MM.1S (cell line): ENCODE measurements around the gene ST13.

Experiments used
- EZH2 ChIP-seq: fragments of 300-600 bp; sonication (generic); optimal IDR thresholded peaks from 2 replicates; pipeline ENCODE3; 2017; ENCODE audit warnings: low read depth, mild to moderate bottlenecking, antibody characterized with exemption, low read length, mixed read lengths
- EZH2phosphoT487 ChIP-seq: fragments of 300-600 bp; sonication (generic); IDR thresholded peaks from 2 replicates; pipeline ENCODE4 v1.6.1; 2018; ENCODE audit warnings: antibody characterized with exemption, low read length
- TF ChIP-seq, protein P1 (sequence below): fragments of 300-600 bp; sonication (generic); IDR thresholded peaks from 2 replicates; pipeline ENCODE4 v1.5.1; 2016; ENCODE audit warnings: antibody characterized with exemption, low read length, mixed read lengths

DNA sequence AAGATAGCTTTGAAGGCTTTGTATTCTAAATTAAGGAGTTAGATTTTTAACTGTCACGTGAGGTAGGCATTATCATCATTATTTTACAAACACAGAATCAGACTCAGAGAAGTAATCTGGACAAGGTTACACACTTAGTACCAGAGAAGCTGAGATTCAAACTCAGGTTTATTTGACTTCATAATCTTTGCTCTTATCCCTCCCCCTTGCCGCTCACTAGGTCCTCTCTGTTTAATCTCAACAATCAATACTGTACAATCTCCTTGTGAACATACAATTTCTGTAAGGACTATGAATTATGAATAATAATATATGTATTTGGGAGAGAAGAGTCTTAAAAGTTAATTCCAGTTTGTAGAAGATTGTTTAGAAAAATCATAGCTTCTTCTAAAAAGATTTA, 10.7 kb upstream of the ST13 start:
- TF ChIP-seq, protein P1, sequence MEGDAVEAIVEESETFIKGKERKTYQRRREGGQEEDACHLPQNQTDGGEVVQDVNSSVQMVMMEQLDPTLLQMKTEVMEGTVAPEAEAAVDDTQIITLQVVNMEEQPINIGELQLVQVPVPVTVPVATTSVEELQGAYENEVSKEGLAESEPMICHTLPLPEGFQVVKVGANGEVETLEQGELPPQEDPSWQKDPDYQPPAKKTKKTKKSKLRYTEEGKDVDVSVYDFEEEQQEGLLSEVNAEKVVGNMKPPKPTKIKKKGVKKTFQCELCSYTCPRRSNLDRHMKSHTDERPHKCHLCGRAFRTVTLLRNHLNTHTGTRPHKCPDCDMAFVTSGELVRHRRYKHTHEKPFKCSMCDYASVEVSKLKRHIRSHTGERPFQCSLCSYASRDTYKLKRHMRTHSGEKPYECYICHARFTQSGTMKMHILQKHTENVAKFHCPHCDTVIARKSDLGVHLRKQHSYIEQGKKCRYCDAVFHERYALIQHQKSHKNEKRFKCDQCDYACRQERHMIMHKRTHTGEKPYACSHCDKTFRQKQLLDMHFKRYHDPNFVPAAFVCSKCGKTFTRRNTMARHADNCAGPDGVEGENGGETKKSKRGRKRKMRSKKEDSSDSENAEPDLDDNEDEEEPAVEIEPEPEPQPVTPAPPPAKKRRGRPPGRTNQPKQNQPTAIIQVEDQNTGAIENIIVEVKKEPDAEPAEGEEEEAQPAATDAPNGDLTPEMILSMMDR: no peak
- TF ChIP-seq EZH2 (no peak), EZH2phosphoT487 (no peak)
